Measurements from ENCODE around the gene RBM6.

DNA sequence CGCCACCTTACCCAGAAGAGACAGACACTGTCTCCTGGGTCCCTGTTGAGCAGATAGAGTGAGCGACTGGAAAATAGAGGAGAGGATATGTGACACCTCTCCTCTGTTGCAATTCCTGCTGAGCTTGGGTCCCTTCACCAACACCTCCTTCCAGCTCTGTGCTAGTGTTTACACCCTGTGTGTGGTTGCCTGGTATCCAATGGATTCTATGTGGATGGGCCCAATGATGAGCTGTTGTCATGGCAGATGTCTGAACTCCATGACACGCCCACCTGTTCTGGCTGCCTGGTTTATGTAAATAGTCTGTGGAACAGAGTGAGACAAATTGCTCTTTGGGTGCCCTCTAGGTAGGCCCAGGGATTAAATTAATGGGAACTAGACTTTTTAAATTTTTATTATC, 172.5 kb downstream of the RBM6 start:
- TF ChIP-seq JUND (IDR thresholded peaks at IDR 0.05) (no peak), SP1 (IDR thresholded peaks at IDR 0.05; ENCODE audit: low read depth) (no peak), EZH2phosphoT487 (IDR thresholded peaks at IDR 0.05; ENCODE audit: borderline replicate concordance) (no peak), CBX3 (IDR thresholded peaks at IDR 0.05; ENCODE audit: low read depth) (no peak), RAD21 (IDR thresholded peaks at IDR 0.05; ENCODE audit: low read depth) (no peak), POLR2A (IDR thresholded peaks at IDR 0.05; ENCODE audit: borderline replicate concordance, extremely low read depth, insufficient read depth, insufficient read length) (no peak), POLR2AphosphoS5 (IDR thresholded peaks at IDR 0.05; ENCODE audit: low read depth, low read length) (no peak), ZFX (IDR thresholded peaks at IDR 0.05) (no peak), EZH2 (IDR thresholded peaks at IDR 0.05) (no peak), SRF (IDR thresholded peaks at IDR 0.05; ENCODE audit: low read depth) (no peak)
- TF ChIP-seq, protein P1, sequence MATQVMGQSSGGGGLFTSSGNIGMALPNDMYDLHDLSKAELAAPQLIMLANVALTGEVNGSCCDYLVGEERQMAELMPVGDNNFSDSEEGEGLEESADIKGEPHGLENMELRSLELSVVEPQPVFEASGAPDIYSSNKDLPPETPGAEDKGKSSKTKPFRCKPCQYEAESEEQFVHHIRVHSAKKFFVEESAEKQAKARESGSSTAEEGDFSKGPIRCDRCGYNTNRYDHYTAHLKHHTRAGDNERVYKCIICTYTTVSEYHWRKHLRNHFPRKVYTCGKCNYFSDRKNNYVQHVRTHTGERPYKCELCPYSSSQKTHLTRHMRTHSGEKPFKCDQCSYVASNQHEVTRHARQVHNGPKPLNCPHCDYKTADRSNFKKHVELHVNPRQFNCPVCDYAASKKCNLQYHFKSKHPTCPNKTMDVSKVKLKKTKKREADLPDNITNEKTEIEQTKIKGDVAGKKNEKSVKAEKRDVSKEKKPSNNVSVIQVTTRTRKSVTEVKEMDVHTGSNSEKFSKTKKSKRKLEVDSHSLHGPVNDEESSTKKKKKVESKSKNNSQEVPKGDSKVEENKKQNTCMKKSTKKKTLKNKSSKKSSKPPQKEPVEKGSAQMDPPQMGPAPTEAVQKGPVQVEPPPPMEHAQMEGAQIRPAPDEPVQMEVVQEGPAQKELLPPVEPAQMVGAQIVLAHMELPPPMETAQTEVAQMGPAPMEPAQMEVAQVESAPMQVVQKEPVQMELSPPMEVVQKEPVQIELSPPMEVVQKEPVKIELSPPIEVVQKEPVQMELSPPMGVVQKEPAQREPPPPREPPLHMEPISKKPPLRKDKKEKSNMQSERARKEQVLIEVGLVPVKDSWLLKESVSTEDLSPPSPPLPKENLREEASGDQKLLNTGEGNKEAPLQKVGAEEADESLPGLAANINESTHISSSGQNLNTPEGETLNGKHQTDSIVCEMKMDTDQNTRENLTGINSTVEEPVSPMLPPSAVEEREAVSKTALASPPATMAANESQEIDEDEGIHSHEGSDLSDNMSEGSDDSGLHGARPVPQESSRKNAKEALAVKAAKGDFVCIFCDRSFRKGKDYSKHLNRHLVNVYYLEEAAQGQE (IDR thresholded peaks at IDR 0.05; ENCODE audit: low read depth) = no peak
- TF ChIP-seq, protein P2, sequence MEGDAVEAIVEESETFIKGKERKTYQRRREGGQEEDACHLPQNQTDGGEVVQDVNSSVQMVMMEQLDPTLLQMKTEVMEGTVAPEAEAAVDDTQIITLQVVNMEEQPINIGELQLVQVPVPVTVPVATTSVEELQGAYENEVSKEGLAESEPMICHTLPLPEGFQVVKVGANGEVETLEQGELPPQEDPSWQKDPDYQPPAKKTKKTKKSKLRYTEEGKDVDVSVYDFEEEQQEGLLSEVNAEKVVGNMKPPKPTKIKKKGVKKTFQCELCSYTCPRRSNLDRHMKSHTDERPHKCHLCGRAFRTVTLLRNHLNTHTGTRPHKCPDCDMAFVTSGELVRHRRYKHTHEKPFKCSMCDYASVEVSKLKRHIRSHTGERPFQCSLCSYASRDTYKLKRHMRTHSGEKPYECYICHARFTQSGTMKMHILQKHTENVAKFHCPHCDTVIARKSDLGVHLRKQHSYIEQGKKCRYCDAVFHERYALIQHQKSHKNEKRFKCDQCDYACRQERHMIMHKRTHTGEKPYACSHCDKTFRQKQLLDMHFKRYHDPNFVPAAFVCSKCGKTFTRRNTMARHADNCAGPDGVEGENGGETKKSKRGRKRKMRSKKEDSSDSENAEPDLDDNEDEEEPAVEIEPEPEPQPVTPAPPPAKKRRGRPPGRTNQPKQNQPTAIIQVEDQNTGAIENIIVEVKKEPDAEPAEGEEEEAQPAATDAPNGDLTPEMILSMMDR (IDR thresholded peaks at IDR 0.05 in 2 of 3, conservative IDR thresholded peaks at IDR 0.05 in 1 of 3; ENCODE audit: borderline replicate concordance in 1 of 3, insufficient read depth in 1 of 3, low read depth in 2 of 3, low read length in 2 of 3) = no peak
- TF ChIP-seq, protein P3, sequence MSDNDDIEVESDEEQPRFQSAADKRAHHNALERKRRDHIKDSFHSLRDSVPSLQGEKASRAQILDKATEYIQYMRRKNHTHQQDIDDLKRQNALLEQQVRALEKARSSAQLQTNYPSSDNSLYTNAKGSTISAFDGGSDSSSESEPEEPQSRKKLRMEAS (IDR thresholded peaks at IDR 0.05) = no peak
